HG03575 (cell line): Measurements from ENCODE around the gene RGR.

ENCODE experiments used
- ATAC-seq: cut with Tn5 transposase; IDR thresholded peaks from one replicate; pipeline ENCODE4 v1.9.1; 2021; ENCODE audit not compliant: unreplicated experiment, insufficient number of reproducible peaks, low FRiP score; ENCODE audit errors: extremely low read depth

RGR gene

GRCh38 chr10:84244651-84245270, at the start of gene RGR:
RGR (plus strand) TSS chr10:84245053; CDS start chr10:84245091, 38 bp downstream.
- no peak for ATAC-seq

- ATAC-seq: no peak
Measured at GRCh38 chr10:84196083-84196482, 48.8 kb upstream of the RGR start.

- no peak for ATAC-seq
Measured at GRCh38 chr10:84196941-84197340, 47.9 kb upstream of the RGR start.

GRCh38 chr10:84197643-84198042, 47.2 kb upstream of the RGR start:
- no peak for ATAC-seq

GRCh38 chr10:84198206-84198915, 46.5 kb upstream of the RGR start:
- ATAC-seq: no peak

GRCh38 chr10:84200537-84201243, 44.2 kb upstream of the RGR start:
- ATAC-seq: no peak

GRCh38 chr10:84201244-84201606, 43.6 kb upstream of the RGR start:
- no peak for ATAC-seq

GRCh38 chr10:84201682-84202081, 43.2 kb upstream of the RGR start:
- ATAC-seq: no peak

- no peak for ATAC-seq
Measured at GRCh38 chr10:84202349-84202748, 42.5 kb upstream of the RGR start.

- ATAC-seq: no peak
Measured at GRCh38 chr10:84204122-84204521, 40.7 kb upstream of the RGR start.

GRCh38 chr10:84204610-84205009, 40.2 kb upstream of the RGR start:
- ATAC-seq: no peak

GRCh38 chr10:84205049-84205852, 39.6 kb upstream of the RGR start:
- no peak for ATAC-seq

GRCh38 chr10:84205853-84206525, 38.9 kb upstream of the RGR start:
- no peak for ATAC-seq

GRCh38 chr10:84208023-84208422, 36.8 kb upstream of the RGR start:
- ATAC-seq: no peak

GRCh38 chr10:84211566-84211965, 33.3 kb upstream of the RGR start:
- no peak for ATAC-seq

- ATAC-seq: no peak
Measured at GRCh38 chr10:84212014-84212413, 32.8 kb upstream of the RGR start.

- no peak for ATAC-seq
Measured at GRCh38 chr10:84213076-84213475, 31.8 kb upstream of the RGR start.

- ATAC-seq: no peak
Measured at GRCh38 chr10:84214046-84214572, 30.7 kb upstream of the RGR start.
